ENCODE results near the gene AMD1.

Gene AMD1

GRCh38 chr6:110939429-110940200, 65.0 kb downstream of the AMD1 start:
- FAIRE-seq = no peak

GRCh38 chr6:110944681-110945151, 70.1 kb downstream of the AMD1 start:
- no peak for FAIRE-seq

Measured in colon (tissue), 2 donors.